ENCODE data around the gene RER1. TPM values are rescaled to one million over a fixed set of nuclear protein-coding genes. Genes with fewer than 3 reads are reported as not detected.

Gene RER1
- total RNA-seq, 1 donor from 2014 or later = 197 TPM

- no peaks in the 10 kb centered on the region for H3K79me2 ChIP-seq (ENCODE audit: insufficient read depth, low read length)
- H3K36me3 ChIP-seq (ENCODE audit: insufficient read depth, low read length) = no peaks in the 10 kb centered on the region
- Mint-ChIP-seq H3K4me3 (ENCODE audit: unreplicated experiment) (no peak overlapping the region), H3K36me3 (ENCODE audit: low read depth, unreplicated experiment) (no peaks in the 10 kb centered on the region), H3K27ac (ENCODE audit: unreplicated experiment) (no peak overlapping the region), H3K9me3 (ENCODE audit: unreplicated experiment) (peaks cover 7% of the 10 kb centered on the region), H3K27me3 (ENCODE audit: low read depth, unreplicated experiment) (peaks cover 26% of the 10 kb centered on the region), H3K4me1 (ENCODE audit: low read depth, unreplicated experiment) (no peaks in the 10 kb centered on the region)
- no peak overlapping the region for H3K9ac ChIP-seq (ENCODE audit: low read length)
- no peak overlapping the region for H3K27ac ChIP-seq (ENCODE audit: low read depth, low read length)
- H3K4me1 ChIP-seq (ENCODE audit: insufficient read depth, low read length) = no peaks in the 10 kb centered on the region
- FAIRE-seq = no peak
- H2AFZ ChIP-seq (ENCODE audit: low read depth, low read length) = no peak overlapping the region
- H3K4me3 ChIP-seq (ENCODE audit: insufficient read depth, low read depth, low read length) = no peak overlapping the region
- no peak for TF ChIP-seq EZH2 (IDR thresholded peaks at IDR 0.05; ENCODE audit: insufficient read depth, low read length)
- TF ChIP-seq, protein P1, sequence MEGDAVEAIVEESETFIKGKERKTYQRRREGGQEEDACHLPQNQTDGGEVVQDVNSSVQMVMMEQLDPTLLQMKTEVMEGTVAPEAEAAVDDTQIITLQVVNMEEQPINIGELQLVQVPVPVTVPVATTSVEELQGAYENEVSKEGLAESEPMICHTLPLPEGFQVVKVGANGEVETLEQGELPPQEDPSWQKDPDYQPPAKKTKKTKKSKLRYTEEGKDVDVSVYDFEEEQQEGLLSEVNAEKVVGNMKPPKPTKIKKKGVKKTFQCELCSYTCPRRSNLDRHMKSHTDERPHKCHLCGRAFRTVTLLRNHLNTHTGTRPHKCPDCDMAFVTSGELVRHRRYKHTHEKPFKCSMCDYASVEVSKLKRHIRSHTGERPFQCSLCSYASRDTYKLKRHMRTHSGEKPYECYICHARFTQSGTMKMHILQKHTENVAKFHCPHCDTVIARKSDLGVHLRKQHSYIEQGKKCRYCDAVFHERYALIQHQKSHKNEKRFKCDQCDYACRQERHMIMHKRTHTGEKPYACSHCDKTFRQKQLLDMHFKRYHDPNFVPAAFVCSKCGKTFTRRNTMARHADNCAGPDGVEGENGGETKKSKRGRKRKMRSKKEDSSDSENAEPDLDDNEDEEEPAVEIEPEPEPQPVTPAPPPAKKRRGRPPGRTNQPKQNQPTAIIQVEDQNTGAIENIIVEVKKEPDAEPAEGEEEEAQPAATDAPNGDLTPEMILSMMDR (IDR thresholded peaks at IDR 0.05; ENCODE audit: insufficient read depth, low read depth, low read length) = no peak
- H3K4me2 ChIP-seq (ENCODE audit: low read length) = no peak overlapping the region
- H4K20me1 ChIP-seq (ENCODE audit: insufficient read depth, low read length) = no peaks in the 10 kb centered on the region
- H3K9me3 ChIP-seq (ENCODE audit: insufficient read depth, low read depth, low read length) = no peaks in the 10 kb centered on the region
- H3K27me3 ChIP-seq (ENCODE audit: insufficient read depth, low read length) = peaks cover 2% of the 10 kb centered on the region
- DNase-seq (ENCODE audit: low read depth) = no peak
Measured at GRCh38 chr1:2427051-2427450, 35.4 kb downstream of the RER1 start.

DNA sequence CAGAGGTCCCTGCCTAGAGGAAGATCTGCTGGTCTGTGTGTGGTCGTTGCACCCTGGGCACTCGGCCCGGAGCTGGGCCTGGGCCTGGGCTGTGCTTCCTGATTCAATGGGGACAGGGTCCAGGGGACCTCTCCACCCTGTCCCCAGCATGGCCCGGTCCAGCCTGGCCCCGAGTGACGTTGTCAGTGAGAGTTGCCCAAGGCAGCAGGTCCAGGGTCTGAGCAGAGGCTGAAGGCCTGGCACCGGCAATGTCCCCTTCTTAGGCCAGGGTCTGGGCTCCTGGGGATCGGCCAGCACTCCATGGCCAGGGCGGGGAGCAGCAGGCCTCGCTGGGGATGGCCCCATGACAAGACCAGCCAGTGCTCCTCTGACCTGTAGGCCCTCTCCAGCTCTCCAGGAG is 36.3 kb downstream of the RER1 start:
- peaks cover 23% of the 10 kb centered on the region for H3K27me3 Mint-ChIP-seq (ENCODE audit: low read depth, unreplicated experiment)

GRCh38 chr1:2428490-2428889 is 36.8 kb downstream of the RER1 start:
- Histone ChIP-seq H2AFZ (ENCODE audit: low read depth, low read length) (no peak overlapping the region), H3K9ac (ENCODE audit: low read length) (no peak overlapping the region), H3K4me3 (ENCODE audit: insufficient read depth, low read depth, low read length) (no peak overlapping the region), H3K36me3 (ENCODE audit: insufficient read depth, low read length) (no peaks in the 10 kb centered on the region), H3K27ac (ENCODE audit: low read depth, low read length) (no peak overlapping the region), H3K27me3 (ENCODE audit: insufficient read depth, low read length) (peaks cover 11% of the 10 kb centered on the region), H3K4me1 (ENCODE audit: insufficient read depth, low read length) (no peaks in the 10 kb centered on the region), H3K4me2 (ENCODE audit: low read length) (no peak overlapping the region), H3K9me3 (ENCODE audit: insufficient read depth, low read depth, low read length) (no peaks in the 10 kb centered on the region), H3K79me2 (ENCODE audit: insufficient read depth, low read length) (no peaks in the 10 kb centered on the region), H4K20me1 (ENCODE audit: insufficient read depth, low read length) (no peaks in the 10 kb centered on the region)
- DNase-seq (ENCODE audit: low read depth) (no peak), FAIRE-seq (no peak)
- peaks cover 5% of the 10 kb centered on the region for H3K9me3 Mint-ChIP-seq (ENCODE audit: unreplicated experiment)
- no peak overlapping the region for H3K4me3 Mint-ChIP-seq (ENCODE audit: unreplicated experiment)
- no peak overlapping the region for H3K27ac Mint-ChIP-seq (ENCODE audit: unreplicated experiment)
- H3K27me3 Mint-ChIP-seq (ENCODE audit: low read depth, unreplicated experiment) = peaks cover 25% of the 10 kb centered on the region
- TF ChIP-seq, protein P1 (IDR thresholded peaks at IDR 0.05; ENCODE audit: insufficient read depth, low read depth, low read length) = no peak
- TF ChIP-seq EZH2 (IDR thresholded peaks at IDR 0.05; ENCODE audit: insufficient read depth, low read length) = no peak
- H3K36me3 Mint-ChIP-seq (ENCODE audit: low read depth, unreplicated experiment) = no peaks in the 10 kb centered on the region
- H3K4me1 Mint-ChIP-seq (ENCODE audit: low read depth, unreplicated experiment) = no peaks in the 10 kb centered on the region

More for the DNA sequence above, 36.3 kb downstream of the RER1 start:
- Histone ChIP-seq H3K9ac (ENCODE audit: low read length) (no peak overlapping the region), H3K4me3 (ENCODE audit: insufficient read depth, low read depth, low read length) (no peak overlapping the region), H3K79me2 (ENCODE audit: insufficient read depth, low read length) (no peaks in the 10 kb centered on the region), H3K36me3 (ENCODE audit: insufficient read depth, low read length) (no peaks in the 10 kb centered on the region), H2AFZ (ENCODE audit: low read depth, low read length) (no peak overlapping the region), H3K4me1 (ENCODE audit: insufficient read depth, low read length) (no peaks in the 10 kb centered on the region), H4K20me1 (ENCODE audit: insufficient read depth, low read length) (no peaks in the 10 kb centered on the region), H3K4me2 (ENCODE audit: low read length) (no peak overlapping the region), H3K27me3 (ENCODE audit: insufficient read depth, low read length) (peaks cover 6% of the 10 kb centered on the region), H3K27ac (ENCODE audit: low read depth, low read length) (no peak overlapping the region), H3K9me3 (ENCODE audit: insufficient read depth, low read depth, low read length) (no peaks in the 10 kb centered on the region)
- FAIRE-seq (no peak), DNase-seq (ENCODE audit: low read depth) (no peak)
- Mint-ChIP-seq H3K36me3 (ENCODE audit: low read depth, unreplicated experiment) (no peaks in the 10 kb centered on the region), H3K4me1 (ENCODE audit: low read depth, unreplicated experiment) (no peaks in the 10 kb centered on the region), H3K4me3 (ENCODE audit: unreplicated experiment) (no peak overlapping the region), H3K9me3 (ENCODE audit: unreplicated experiment) (peaks cover 5% of the 10 kb centered on the region), H3K27ac (ENCODE audit: unreplicated experiment) (no peak overlapping the region)
- TF ChIP-seq, protein P1 (IDR thresholded peaks at IDR 0.05; ENCODE audit: insufficient read depth, low read depth, low read length) = no peak
- no peak for TF ChIP-seq EZH2 (IDR thresholded peaks at IDR 0.05; ENCODE audit: insufficient read depth, low read length)
